Measurements from ENCODE around the gene NT5C2.

GRCh38 chr10:103181244-103181643, 11.8 kb downstream of the NT5C2 start:
- TF ChIP-seq CTCF (optimal IDR thresholded peaks at IDR 0.05 in 1 of 3, IDR thresholded peaks at IDR 0.05 in 1 of 3, conservative IDR thresholded peaks at IDR 0.05 in 1 of 3; ENCODE audit: extremely low read depth in 1 of 3, insufficient read depth in 2 of 3, low read length in 3 of 3) (no peak), EZH2 (IDR thresholded peaks at IDR 0.05; ENCODE audit: low read length) (no peak)

Data from keratinocyte (primary cell).